Fibroblast of peridontal ligament (primary cell): ENCODE data around the gene ZNF419.
"Not testable (repeated sequence)": the region's sequence is repeated elsewhere in the genome, so short reads cannot be mapped to it uniquely, and the experiment has no call there.

Experiments
- DNase-seq: peaks from one replicate; pipeline ENCODE4 v3.0.0-alpha.2; 2010; ENCODE audit errors: extremely low read depth

The ZNF419 gene

GRCh38 chr19:57487477-57488298 lies at the start of gene ZNF419:
TSS of gene ZNF419 (plus strand) at chr19:57487750. CDS start at chr19:57487951, 201 bp downstream.
- DNase-seq: peak; percentile 82

- no peak for DNase-seq
Measured at GRCh38 chr19:57437931-57438330, 49.6 kb upstream of the ZNF419 start.

- no peak for DNase-seq
Measured at GRCh38 chr19:57438925-57439324, 48.6 kb upstream of the ZNF419 start.

GRCh38 chr19:57441979-57442752 lies 45.4 kb upstream of the ZNF419 start:
- no peak for DNase-seq

- DNase-seq: no peak
Measured at GRCh38 chr19:57443121-57443696, 44.3 kb upstream of the ZNF419 start.

GRCh38 chr19:57452307-57452706 lies 35.2 kb upstream of the ZNF419 start:
- DNase-seq: no peak

GRCh38 chr19:57465680-57466381 lies 21.7 kb upstream of the ZNF419 start:
- peak; percentile 29 for DNase-seq

GRCh38 chr19:57466489-57466888 lies 21.1 kb upstream of the ZNF419 start:
- DNase-seq: no peak

GRCh38 chr19:57473646-57474045 lies 13.9 kb upstream of the ZNF419 start:
- DNase-seq: no peak

- DNase-seq: peak; percentile 94
Measured at GRCh38 chr19:57477191-57478008, 10.2 kb upstream of the ZNF419 start, which contains the start of gene ZNF772. TSS of gene ZNF772 (minus strand) at chr19:57477566. CDS start at chr19:57477309, 257 bp downstream.

- peak; percentile 48 for DNase-seq
Measured at GRCh38 chr19:57488299-57488644, 722 bp downstream of the ZNF419 start.

- peak; percentile 1 for DNase-seq
Measured at GRCh38 chr19:57499332-57499679, 11.8 kb downstream of the ZNF419 start.

GRCh38 chr19:57499680-57500395 lies 12.3 kb downstream of the ZNF419 start, which contains the start of gene ZNF773:
TSS of gene ZNF773 (plus strand) at chr19:57499938. CDS start at chr19:57500081, 143 bp downstream.
- DNase-seq: peak; percentile 94

GRCh38 chr19:57500400-57500799 lies 12.8 kb downstream of the ZNF419 start:
- DNase-seq: peak; percentile 73

GRCh38 chr19:57506163-57506562 lies 18.6 kb downstream of the ZNF419 start:
- DNase-seq: no peak

- no peak for DNase-seq
Measured at GRCh38 chr19:57511484-57511883, 23.9 kb downstream of the ZNF419 start.

GRCh38 chr19:57512845-57513244 lies 25.3 kb downstream of the ZNF419 start:
- DNase-seq: peak; percentile 11

- DNase-seq: no peak
Measured at GRCh38 chr19:57515255-57515654, 27.7 kb downstream of the ZNF419 start.

- not testable (repeated sequence) for DNase-seq
Measured at GRCh38 chr19:57518021-57518420, 30.5 kb downstream of the ZNF419 start.
